GM21528 (cell line): ENCODE measurements around the gene METTL3.
"Not testable (repeated sequence)": the region's sequence is repeated elsewhere in the genome, so short reads cannot be mapped to it uniquely, and the experiment has no call there.

Experiments used
- ATAC-seq: cut with Tn5 transposase; IDR thresholded peaks from one replicate; pipeline ENCODE4 v1.9.1; 2021; ENCODE audit warnings: mild to moderate bottlenecking, moderate library complexity; ENCODE audit not compliant: unreplicated experiment, low FRiP score

METTL3 gene

GRCh38 chr14:21510735-21511657 is at the start of gene METTL3:
METTL3 (minus strand) TSS chr14:21511340; CDS start chr14:21511223, 117 bp downstream.
- ATAC-seq: peak; percentile 97

- ATAC-seq: no peak
Observed at GRCh38 chr14:21558703-21559170, 47.6 kb upstream of the METTL3 start.

GRCh38 chr14:21557084-21557901 is 46.2 kb upstream of the METTL3 start:
- no peak for ATAC-seq

- ATAC-seq: no peak
Observed at GRCh38 chr14:21556378-21557083, 45.4 kb upstream of the METTL3 start.

GRCh38 chr14:21553266-21553665 is 42.1 kb upstream of the METTL3 start:
- no peak for ATAC-seq

GRCh38 chr14:21544588-21544987 is 33.4 kb upstream of the METTL3 start:
- not testable (repeated sequence) for ATAC-seq

GRCh38 chr14:21543963-21544362 is 32.8 kb upstream of the METTL3 start:
- ATAC-seq: no peak

GRCh38 chr14:21543521-21543960 is 32.4 kb upstream of the METTL3 start:
- ATAC-seq: no peak

GRCh38 chr14:21541413-21542074 is 30.4 kb upstream of the METTL3 start:
- no peak for ATAC-seq

- ATAC-seq: no peak
Observed at GRCh38 chr14:21539189-21539940, 28.2 kb upstream of the METTL3 start.

- ATAC-seq: no peak
Observed at GRCh38 chr14:21537090-21537424, 25.9 kb upstream of the METTL3 start.

- ATAC-seq: no peak
Observed at GRCh38 chr14:21536418-21537089, 25.4 kb upstream of the METTL3 start.

- no peak for ATAC-seq
Observed at GRCh38 chr14:21535545-21536417, 24.6 kb upstream of the METTL3 start.

- ATAC-seq: no peak
Observed at GRCh38 chr14:21534576-21534975, 23.4 kb upstream of the METTL3 start.

- ATAC-seq: no peak
Observed at GRCh38 chr14:21533294-21533693, 22.2 kb upstream of the METTL3 start.

- ATAC-seq: no peak
Observed at GRCh38 chr14:21529515-21529914, 18.4 kb upstream of the METTL3 start.

GRCh38 chr14:21528381-21529348 is 17.5 kb upstream of the METTL3 start:
- no peak for ATAC-seq
